HG03520 (cell line): Measurements from ENCODE around the gene GPR132.

Source experiments
- ATAC-seq: cut with Tn5 transposase; IDR thresholded peaks from one replicate; pipeline ENCODE4 v1.9.1; 2021; ENCODE audit warnings: mild to moderate bottlenecking, moderate library complexity; ENCODE audit not compliant: unreplicated experiment

The GPR132 gene

DNA sequence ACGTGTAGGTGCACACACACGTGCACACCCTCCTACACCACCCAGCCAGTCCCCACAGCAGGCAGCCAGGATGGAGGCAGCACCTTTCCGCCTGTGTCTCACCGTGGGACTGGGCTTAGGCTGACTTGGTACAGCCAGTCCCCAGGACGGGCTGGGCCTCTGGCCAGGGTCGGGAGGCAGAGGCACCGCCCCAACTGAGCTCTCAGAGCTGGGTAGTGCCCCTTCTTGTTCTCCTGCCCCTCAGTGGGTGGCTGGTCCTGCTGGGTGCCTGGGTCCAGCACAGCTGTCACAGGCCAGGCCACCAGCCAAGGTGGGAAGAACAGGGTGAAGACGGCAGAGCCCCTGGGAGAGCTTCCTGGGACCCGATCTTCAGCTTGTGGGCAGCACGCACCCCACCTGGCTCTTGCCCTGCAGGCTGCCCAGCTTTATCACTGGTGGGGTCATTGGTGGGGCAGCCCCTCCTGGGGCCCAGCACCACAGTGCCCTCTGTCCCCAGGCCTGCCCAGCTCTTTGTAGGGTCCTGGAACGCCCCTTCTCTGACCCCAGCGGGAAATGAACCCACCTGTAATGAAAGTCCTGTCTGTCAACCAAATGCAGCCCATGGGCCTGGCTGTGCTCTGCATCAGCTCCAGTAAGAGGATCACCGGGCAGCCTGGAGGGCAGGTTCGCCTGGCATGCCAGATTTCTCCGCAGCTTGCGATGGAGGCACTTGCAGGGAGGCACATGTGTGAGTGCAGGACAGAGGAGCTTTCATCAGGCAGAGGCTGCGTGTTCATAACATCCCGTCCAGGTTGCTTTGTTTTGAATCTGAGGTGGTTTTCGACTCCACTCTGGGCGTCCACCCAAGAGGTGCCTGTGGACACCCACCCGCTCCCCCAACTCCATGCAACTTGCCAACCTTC lies 59.0 kb downstream of the GPR132 start:
- ATAC-seq: no peak

DNA sequence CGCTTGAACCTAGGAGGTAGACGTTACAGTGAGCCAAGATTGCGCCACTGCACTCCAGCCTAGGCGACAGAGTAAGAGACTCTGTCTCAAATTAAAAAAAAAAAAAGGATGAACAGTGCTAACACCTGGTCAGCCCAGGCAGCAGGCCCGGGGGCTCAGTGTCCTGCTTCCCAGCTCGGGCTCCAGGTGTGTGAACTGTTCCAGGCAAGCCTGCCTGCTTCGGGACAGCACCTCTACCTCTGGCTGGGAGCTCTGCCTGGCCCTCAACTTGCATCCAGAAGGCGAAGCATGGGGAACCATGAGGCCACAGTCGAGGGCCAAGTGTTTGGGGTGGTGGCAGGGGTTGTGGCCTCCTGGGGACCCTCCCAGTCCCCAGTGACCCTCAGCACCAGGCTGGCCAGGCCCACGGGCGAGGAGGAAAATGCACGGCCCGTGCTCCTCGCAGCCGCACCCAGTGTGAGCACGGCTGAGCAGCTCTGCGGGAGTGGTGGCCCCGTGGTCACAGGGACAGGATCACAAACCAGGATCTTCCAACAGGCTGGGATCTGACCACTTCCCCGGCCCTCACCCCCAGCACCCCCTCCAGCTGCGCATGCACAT lies 59.8 kb downstream of the GPR132 start:
- ATAC-seq: no peak
